GM19043 (cell line): ENCODE measurements around the gene FNIP1.
"Not testable (repeated sequence)": the region's sequence is repeated elsewhere in the genome, so short reads cannot be mapped to it uniquely, and the experiment has no call there.

Source experiments
- ATAC-seq: cut with Tn5 transposase; IDR thresholded peaks from one replicate; pipeline ENCODE4 v1.9.1; 2021; ENCODE audit warnings: low read depth; ENCODE audit not compliant: unreplicated experiment

FNIP1 gene

GRCh38 chr5:131613423-131613822 lies 183.4 kb downstream of the FNIP1 start:
- ATAC-seq = no peak

- no peak for ATAC-seq
Observed at GRCh38 chr5:131611064-131611381, 185.8 kb downstream of the FNIP1 start.

GRCh38 chr5:131610198-131611063 lies 186.4 kb downstream of the FNIP1 start:
- no peak for ATAC-seq

- ATAC-seq = no peak
Observed at GRCh38 chr5:131609774-131610173, 187.0 kb downstream of the FNIP1 start.

- ATAC-seq = no peak
Observed at GRCh38 chr5:131608597-131608996, 188.2 kb downstream of the FNIP1 start.

- no peak for ATAC-seq
Observed at GRCh38 chr5:131607903-131608540, 188.8 kb downstream of the FNIP1 start.

- no peak for ATAC-seq
Observed at GRCh38 chr5:131607418-131607817, 189.4 kb downstream of the FNIP1 start.

GRCh38 chr5:131605086-131605485 lies 191.7 kb downstream of the FNIP1 start:
- no peak for ATAC-seq

GRCh38 chr5:131595088-131596033 lies 201.5 kb downstream of the FNIP1 start:
- ATAC-seq = peak; percentile 74

GRCh38 chr5:131593921-131594320 lies 202.9 kb downstream of the FNIP1 start:
- ATAC-seq = no peak

GRCh38 chr5:131593436-131593835 lies 203.4 kb downstream of the FNIP1 start:
- not testable (repeated sequence) for ATAC-seq
